Kidney epithelial cell (primary cell): ENCODE results near the gene ARL5B. TPM values are rescaled to one million over a fixed set of nuclear protein-coding genes. Genes with fewer than 3 reads are reported as not detected.

Source experiments
- DNase-seq: peaks from one replicate; pipeline ENCODE4 v3.0.0-alpha.2; 2010; ENCODE audit warnings: low read depth
- H3K27me3 ChIP-seq: 2 replicates; pipeline ENCODE4 v1.6.0; 2011; ENCODE audit warnings: low read length; ENCODE audit not compliant: control insufficient read depth, insufficient read depth
- H3K36me3 ChIP-seq: 2 replicates; pipeline ENCODE4 v1.5.1; 2011; ENCODE audit warnings: low read length; ENCODE audit not compliant: control insufficient read depth, insufficient read depth
- H3K4me3 ChIP-seq: 2 replicates; pipeline ENCODE4 v1.5.1; 2011; ENCODE audit warnings: low read depth, mild to moderate bottlenecking, control low read depth, low read length
- total RNA-seq: library from RNA; depleted of rRNA; stranded (reverse); fragments of >200 nt; gene quantifications from 2 replicates; pipeline ENCODE4 v1.2.3, GENCODE V29; 2015
- TF ChIP-seq, protein P1 (sequence below): IDR thresholded peaks from 2 replicates; pipeline ENCODE4 v1.5.1; 2011; ENCODE audit warnings: mild to moderate bottlenecking, moderate library complexity, low read length, control low read depth, inconsistent platforms; ENCODE audit not compliant: insufficient read depth, poor library complexity, severe bottlenecking

ARL5B gene, protein sequence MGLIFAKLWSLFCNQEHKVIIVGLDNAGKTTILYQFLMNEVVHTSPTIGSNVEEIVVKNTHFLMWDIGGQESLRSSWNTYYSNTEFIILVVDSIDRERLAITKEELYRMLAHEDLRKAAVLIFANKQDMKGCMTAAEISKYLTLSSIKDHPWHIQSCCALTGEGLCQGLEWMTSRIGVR
- total RNA-seq = 30.3 and 30.6 TPM in 2 replicates

DNA sequence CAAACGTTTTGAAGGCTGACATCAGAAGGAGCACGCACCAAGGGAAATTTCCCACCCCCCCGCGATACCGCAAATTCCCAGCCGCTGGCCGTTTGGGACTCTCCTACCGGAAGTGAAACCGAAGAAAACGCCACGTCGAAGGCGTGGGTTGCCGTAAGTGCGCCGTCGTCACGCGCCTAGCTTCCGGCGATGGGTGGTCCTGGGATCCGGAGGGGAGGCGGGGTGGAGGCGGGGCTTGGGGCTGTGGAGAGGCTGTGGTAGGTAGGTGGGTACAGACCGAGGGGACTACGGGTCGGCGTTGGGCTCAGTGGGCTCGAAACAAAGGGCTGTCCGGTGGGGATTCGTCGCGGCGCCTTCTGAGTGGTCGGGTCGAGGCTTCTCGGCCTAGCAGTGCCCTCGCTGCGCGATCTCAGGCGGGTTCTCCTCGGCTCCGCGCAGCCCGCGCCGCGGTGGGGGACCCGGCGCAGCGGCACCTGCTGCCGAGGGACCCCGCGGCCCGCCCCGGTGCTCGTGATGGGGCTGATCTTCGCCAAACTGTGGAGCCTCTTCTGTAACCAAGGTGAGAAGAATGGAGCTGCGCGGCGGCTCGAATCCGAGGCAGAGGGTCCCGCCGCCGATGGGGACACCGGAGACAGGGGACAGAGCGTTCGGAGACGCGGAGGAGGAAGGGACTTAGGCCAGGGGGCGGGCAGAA, at the start of gene ARL5B:
TSS of gene ARL5B (plus strand) at position 307 of the 694 bp plus-strand sequence. CDS start at position 514, 207 bp downstream.
- DNase-seq = peak; percentile 95
- Histone ChIP-seq H3K36me3 (no peaks in the 10 kb centered on the region), H3K4me3 (peak within 1 kb of the TSS; percentile 84), H3K27me3 (no peaks in the 10 kb centered on the region)
- TF ChIP-seq, protein P1, sequence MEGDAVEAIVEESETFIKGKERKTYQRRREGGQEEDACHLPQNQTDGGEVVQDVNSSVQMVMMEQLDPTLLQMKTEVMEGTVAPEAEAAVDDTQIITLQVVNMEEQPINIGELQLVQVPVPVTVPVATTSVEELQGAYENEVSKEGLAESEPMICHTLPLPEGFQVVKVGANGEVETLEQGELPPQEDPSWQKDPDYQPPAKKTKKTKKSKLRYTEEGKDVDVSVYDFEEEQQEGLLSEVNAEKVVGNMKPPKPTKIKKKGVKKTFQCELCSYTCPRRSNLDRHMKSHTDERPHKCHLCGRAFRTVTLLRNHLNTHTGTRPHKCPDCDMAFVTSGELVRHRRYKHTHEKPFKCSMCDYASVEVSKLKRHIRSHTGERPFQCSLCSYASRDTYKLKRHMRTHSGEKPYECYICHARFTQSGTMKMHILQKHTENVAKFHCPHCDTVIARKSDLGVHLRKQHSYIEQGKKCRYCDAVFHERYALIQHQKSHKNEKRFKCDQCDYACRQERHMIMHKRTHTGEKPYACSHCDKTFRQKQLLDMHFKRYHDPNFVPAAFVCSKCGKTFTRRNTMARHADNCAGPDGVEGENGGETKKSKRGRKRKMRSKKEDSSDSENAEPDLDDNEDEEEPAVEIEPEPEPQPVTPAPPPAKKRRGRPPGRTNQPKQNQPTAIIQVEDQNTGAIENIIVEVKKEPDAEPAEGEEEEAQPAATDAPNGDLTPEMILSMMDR = no peak

DNA sequence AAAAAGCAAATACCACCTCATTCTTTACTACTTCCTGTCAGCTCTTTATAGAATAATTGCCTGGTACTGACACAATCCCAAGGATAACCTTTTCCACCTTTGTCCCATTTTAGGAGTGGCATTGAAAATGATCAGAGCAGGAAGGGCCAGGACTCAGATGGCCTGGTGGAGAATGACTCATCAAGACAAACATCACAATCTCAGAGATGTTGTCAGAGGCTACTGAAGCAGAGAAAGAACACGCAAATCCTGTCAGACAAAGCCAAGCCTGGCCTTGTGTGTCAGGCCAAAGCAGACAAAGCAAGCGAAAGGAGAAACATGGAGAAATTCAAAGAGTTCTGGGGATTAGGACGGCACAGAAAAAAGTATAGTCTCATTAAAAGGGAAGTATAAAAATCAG, 48.7 kb upstream of the ARL5B start:
- Histone ChIP-seq H3K4me3 (no peak overlapping the region), H3K36me3 (no peaks in the 10 kb centered on the region), H3K27me3 (no peaks in the 10 kb centered on the region)
- DNase-seq = peak; percentile 86
- TF ChIP-seq, protein P1 = no peak

DNA sequence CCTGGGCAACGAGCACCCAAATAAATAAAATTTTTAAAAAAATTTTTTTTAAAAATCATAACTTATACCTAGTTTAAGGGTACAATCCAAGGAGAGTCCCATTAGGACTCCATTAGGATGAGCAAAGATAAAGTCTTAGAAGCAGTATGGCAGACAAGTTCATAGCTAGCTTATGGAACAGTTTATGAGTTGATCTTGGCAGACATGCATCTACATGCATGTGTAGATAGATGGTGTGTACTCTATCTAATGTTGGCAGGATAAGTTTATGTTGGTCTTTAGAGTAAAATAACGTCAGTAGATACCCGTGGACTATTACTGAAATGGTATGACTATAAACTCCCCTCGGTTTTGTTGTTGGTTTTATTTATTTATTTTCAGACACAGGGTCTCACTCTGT, 48.1 kb upstream of the ARL5B start:
- no peak for DNase-seq
- Histone ChIP-seq H3K36me3 (no peaks in the 10 kb centered on the region), H3K27me3 (no peaks in the 10 kb centered on the region), H3K4me3 (no peak overlapping the region)
- TF ChIP-seq, protein P1 = no peak

DNA sequence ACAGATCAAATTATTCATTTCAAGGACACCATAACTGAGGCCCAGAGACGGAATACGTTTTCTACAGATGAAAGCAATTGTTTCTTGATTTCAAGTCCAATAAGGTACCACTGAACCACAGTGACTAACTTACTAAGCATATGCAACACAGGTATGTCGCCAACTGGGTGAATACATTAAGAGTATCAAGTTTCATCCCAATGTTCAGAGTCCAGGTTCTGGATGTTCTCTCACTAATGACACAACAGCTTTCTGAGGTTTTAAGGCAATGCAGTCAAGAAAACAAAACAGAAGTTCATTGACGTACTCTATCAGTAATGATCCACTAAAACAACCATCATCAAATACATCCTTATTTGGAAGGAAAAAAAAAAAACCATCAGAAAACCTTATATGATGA, 43.6 kb upstream of the ARL5B start:
- Histone ChIP-seq H3K27me3 (no peaks in the 10 kb centered on the region), H3K36me3 (no peaks in the 10 kb centered on the region), H3K4me3 (no peak overlapping the region)
- DNase-seq = no peak
- TF ChIP-seq, protein P1 = no peak

DNA sequence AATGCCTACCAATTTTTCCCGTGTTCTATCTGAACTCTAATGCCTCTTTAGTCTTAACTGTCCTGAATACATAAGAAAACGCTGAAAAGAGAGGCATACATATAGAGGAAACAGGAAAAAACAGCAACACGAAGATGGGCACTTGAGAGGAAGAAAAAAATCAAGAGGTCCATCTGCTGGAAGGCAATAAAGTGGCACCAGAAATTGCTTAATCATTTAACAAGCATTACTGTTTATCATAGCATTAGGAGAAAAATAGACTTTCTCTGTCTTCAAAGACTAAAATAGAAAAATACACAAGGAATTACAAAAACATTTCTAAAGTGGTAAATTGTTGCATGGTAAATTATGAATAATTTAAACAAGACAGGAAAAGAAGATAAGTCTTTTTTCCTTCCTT, 42.9 kb upstream of the ARL5B start:
- Histone ChIP-seq H3K36me3 (no peaks in the 10 kb centered on the region), H3K27me3 (no peaks in the 10 kb centered on the region), H3K4me3 (no peak overlapping the region)
- DNase-seq = no peak
- TF ChIP-seq, protein P1 = no peak
